ENCODE data around the gene PHC2. TPM values are rescaled to one million over a fixed set of nuclear protein-coding genes. Genes with fewer than 3 reads are reported as not detected.

PHC2 gene
- total RNA-seq, 4 donors from 2014 or later, result 52.7 to 68.9 (median 59.8) TPM

GRCh38 chr1:33442141-33442540 lies 11.2 kb upstream of the PHC2 start:
- Histone ChIP-seq H3K27me3 (no peaks in the 10 kb centered on the region), H3K4me1 (peaks cover 0 to 3% (median 0%) of the 10 kb centered on the region in 4 donors), H3K36me3 (no peaks in the 10 kb centered on the region), H3K27ac (no peak overlapping the region), H3K9me3 (no peaks in the 10 kb centered on the region), H3K4me3 (no peak overlapping the region)
- intact Hi-C loops (cut with DNase I; ENCODE audit: low total_unique reads), result no loop called here
- WGBS, 2 donors (ENCODE audit: low coverage in 1 of 2), result 82 to 88% methylated on average over 1 of the region's 1 CpG
- in situ Hi-C loops (cut with MboI; ENCODE audit: low pct_ligation_motif_present in 1 of 4, low pct_unique_long_range_greater_than_20kb in 1 of 4, low sequenced_read_pairs in 3 of 4), result no loop called here
- no peak for DNase-seq
- no peak for TF ChIP-seq EP300 (IDR thresholded peaks at IDR 0.05; ENCODE audit: low read depth)
- no peak for TF ChIP-seq POLR2A (IDR thresholded peaks at IDR 0.05)
- no peak for TF ChIP-seq CTCF (IDR thresholded peaks at IDR 0.05)

GRCh38 chr1:33441088-33441745 lies 10.3 kb upstream of the PHC2 start:
- DNase-seq, result no peak
- Histone ChIP-seq H3K9me3 (no peaks in the 10 kb centered on the region), H3K27me3 (no peaks in the 10 kb centered on the region), H3K4me1 (peaks cover 0 to 3% (median 0%) of the 10 kb centered on the region in 4 donors), H3K36me3 (no peaks in the 10 kb centered on the region), H3K27ac (no peak overlapping the region), H3K4me3 (no peak overlapping the region)
- intact Hi-C loops (cut with DNase I; ENCODE audit: low total_unique reads), result no loop called here
- in situ Hi-C loops (cut with MboI; ENCODE audit: low pct_ligation_motif_present in 1 of 4, low pct_unique_long_range_greater_than_20kb in 1 of 4, low sequenced_read_pairs in 3 of 4), result no loop called here
- TF ChIP-seq POLR2AphosphoS5 (IDR thresholded peaks at IDR 0.05), result no peak
- no peak for TF ChIP-seq POLR2A (IDR thresholded peaks at IDR 0.05)
- no peak for TF ChIP-seq CTCF (IDR thresholded peaks at IDR 0.05)
- no peak for TF ChIP-seq EP300 (IDR thresholded peaks at IDR 0.05; ENCODE audit: low read depth)
- WGBS, 2 donors (ENCODE audit: low coverage in 1 of 2), result 64 to 85% methylated on average over 1 to 6 of the region's 6 CpGs

- no peak for DNase-seq
- in situ Hi-C loops (cut with MboI; ENCODE audit: low pct_ligation_motif_present in 1 of 4, low pct_unique_long_range_greater_than_20kb in 1 of 4, low sequenced_read_pairs in 3 of 4), result no loop called here
- no peak overlapping the region for H3K4me3 ChIP-seq
- peaks cover 0 to 3% (median 0%) of the 10 kb centered on the region in 4 donors for H3K4me1 ChIP-seq
- no peak for TF ChIP-seq POLR2A (IDR thresholded peaks at IDR 0.05)
- TF ChIP-seq EP300 (IDR thresholded peaks at IDR 0.05; ENCODE audit: low read depth), result no peak
- no peak for TF ChIP-seq CTCF (IDR thresholded peaks at IDR 0.05)
- no peak for TF ChIP-seq POLR2AphosphoS5 (IDR thresholded peaks at IDR 0.05)
- H3K27me3 ChIP-seq, result no peaks in the 10 kb centered on the region
- 43 to 57% methylated on average over 1 of the region's 1 CpG for WGBS, 2 donors (ENCODE audit: low coverage in 1 of 2)
- no peaks in the 10 kb centered on the region for H3K9me3 ChIP-seq
- intact Hi-C loops (cut with DNase I; ENCODE audit: low total_unique reads), result no loop called here
- H3K36me3 ChIP-seq, result no peaks in the 10 kb centered on the region
- no peak overlapping the region for H3K27ac ChIP-seq
Measured at GRCh38 chr1:33439662-33440061, 8.8 kb upstream of the PHC2 start.

GRCh38 chr1:33438364-33439160 lies 7.7 kb upstream of the PHC2 start:
- in situ Hi-C loops (cut with MboI; ENCODE audit: low pct_ligation_motif_present in 1 of 4, low pct_unique_long_range_greater_than_20kb in 1 of 4, low sequenced_read_pairs in 3 of 4), result no loop called here
- intact Hi-C loops (cut with DNase I; ENCODE audit: low total_unique reads), result no loop called here
- Histone ChIP-seq H3K27ac (no peak overlapping the region), H3K27me3 (no peaks in the 10 kb centered on the region), H3K36me3 (no peaks in the 10 kb centered on the region), H3K9me3 (no peaks in the 10 kb centered on the region), H3K4me1 (no peaks in the 10 kb centered on the region), H3K4me3 (no peak overlapping the region)
- DNase-seq, result no peak
- TF ChIP-seq EP300 (IDR thresholded peaks at IDR 0.05; ENCODE audit: low read depth) (no peak), POLR2AphosphoS5 (IDR thresholded peaks at IDR 0.05) (no peak), CTCF (IDR thresholded peaks at IDR 0.05) (no peak), POLR2A (IDR thresholded peaks at IDR 0.05) (no peak)
- WGBS, 2 donors (ENCODE audit: low coverage in 1 of 2), result 80 to 91% methylated on average over 4 to 6 of the region's 6 CpGs
